HCT116 (cell line): ENCODE results near the gene NCOA1. TPM values are rescaled to one million over a fixed set of nuclear protein-coding genes. Genes with fewer than 3 reads are reported as not detected.

Experiments
- ATAC-seq: fragments of 200-7000 bp; cut with Tn5 transposase; 2 replicates; pipeline ENCODE4 v1.9.1; 2020; ENCODE audit warnings: mild to moderate bottlenecking, moderate library complexity
- BruUV-seq: library from RNA; stranded (reverse); fragments of 400-500 nt; replicated peaks from 2 replicates; lab custom pipeline; 2021; lab: Mats Ljungman, UMichigan
- CTCF ChIA-PET: fragments of 300-600 bp; sonication (Branson Sonifier 250); formaldehyde crosslinking; loops from one replicate; lab custom pipeline; 2021; ENCODE audit warnings: antibody characterized with exemption; lab: Charles Lee
- POLR2A ChIA-PET: fragments of 300-600, 350-600 bp; sonication (Branson Sonifier 250); formaldehyde crosslinking; loops from one replicate; lab custom pipeline; 2021; ENCODE audit warnings: antibody characterized with exemption; lab: Charles Lee
- RAD21 ChIA-PET, 2 experiments: fragments of 300-600 bp; sonication (Branson Sonifier 250); formaldehyde crosslinking; loops; one replicate each; lab custom pipeline; 2023; ENCODE audit warnings: low total read pairs in 2 of 2; ENCODE audit not compliant: uncharacterized antibody in 2 of 2, unreplicated experiment in 2 of 2, low non-redundant PET in 1 of 2; lab: Charles Lee
- DNase-seq: peaks from one replicate; pipeline ENCODE4 v3.0.0-alpha.2; 2010; ENCODE audit warnings: low read depth, low spot score
- H2AFZ ChIP-seq: fragments of 200-600 bp; shearing (Covaris generic), sonication (generic); 2 replicates; pipeline ENCODE4 v1.6.1; 2017; ENCODE audit warnings: low read depth, mixed run types, mixed read lengths, antibody characterized with exemption, low read length; ENCODE audit not compliant: poor library complexity, severe bottlenecking
- H3K27ac ChIP-seq: 2 replicates; pipeline ENCODE4 v1.5.1; 2012; ENCODE audit warnings: low read depth, low read length
- H3K27me3 ChIP-seq: fragments of 200-600 bp; sonication (generic); 2 replicates; pipeline ENCODE4 v1.6.1; 2016; ENCODE audit warnings: mixed run types, low read length, mixed read lengths; ENCODE audit not compliant: insufficient read depth
- H3K36me3 ChIP-seq, 2 experiments: fragments of 200-500 bp in 1 of 2; fragments of 200-600 bp in 1 of 2; sonication (Bioruptor generic) in 1 of 2; sonication (generic) in 1 of 2; 2 replicates each; pipeline versions ENCODE4 v1.5.1 to v1.6.1; 2014 to 2016; ENCODE audit warnings: low read length in 2 of 2, inconsistent platforms in 1 of 2, mixed read lengths in 1 of 2, mixed run types in 1 of 2; ENCODE audit not compliant: insufficient read depth in 2 of 2, control insufficient read depth in 1 of 2
- H3K4me1 ChIP-seq, 2 experiments: fragments of 200-600 bp in 1 of 2; sonication (generic) in 1 of 2; 2 replicates each; pipeline versions ENCODE4 v1.5.1 to v1.6.1; 2012 to 2017; ENCODE audit warnings: low read length in 2 of 2, inconsistent platforms in 1 of 2, mild to moderate bottlenecking in 1 of 2, mixed read lengths in 1 of 2, mixed run types in 1 of 2, moderate library complexity in 1 of 2; ENCODE audit not compliant: insufficient read depth in 2 of 2, control insufficient read depth in 1 of 2
- H3K4me2 ChIP-seq: fragments of 200-600 bp; sonication (generic); 2 replicates; pipeline ENCODE4 v1.6.1; 2017; ENCODE audit warnings: mixed run types, low read length, mixed read lengths
- H3K4me3 ChIP-seq, 2 experiments: fragments of 200-600 bp in 1 of 2; sonication (generic) in 1 of 2; replicated peaks in 1 of 2; 2 replicates each; pipeline ENCODE4 v1.5.1; 2011 to 2016; ENCODE audit warnings: low read length in 2 of 2, control low read depth in 1 of 2, low read depth in 1 of 2, mild to moderate bottlenecking in 1 of 2, mixed read lengths in 1 of 2, mixed run types in 1 of 2
- H3K79me2 ChIP-seq: fragments of 200-600 bp; sonication (generic); 2 replicates; pipeline ENCODE4 v1.6.1; 2017; ENCODE audit warnings: mild to moderate bottlenecking, mixed run types, low read length, moderate library complexity, mixed read lengths; ENCODE audit not compliant: insufficient read depth
- H3K9ac ChIP-seq: fragments of 200-600 bp; sonication (generic); 2 replicates; pipeline ENCODE4 v1.6.1; 2016; ENCODE audit warnings: low read length, mixed read lengths
- H3K9me2 ChIP-seq: fragments of 200-600 bp; sonication (generic), shearing (Covaris generic); 2 replicates; pipeline ENCODE4 v1.6.1; 2017; ENCODE audit warnings: mixed run types, mild to moderate bottlenecking, moderate library complexity; ENCODE audit not compliant: insufficient read depth
- H3K9me3 ChIP-seq, 2 experiments: fragments of 200-500 bp in 1 of 2; fragments of 200-600 bp in 1 of 2; sonication (Bioruptor generic) in 1 of 2; sonication (generic) in 1 of 2; 2 replicates each; pipeline ENCODE4 v1.6.1; 2014 to 2017; ENCODE audit warnings: low read length in 2 of 2, mixed read lengths in 2 of 2, inconsistent platforms in 1 of 2, low read depth in 1 of 2, mild to moderate bottlenecking in 1 of 2, mixed run types in 1 of 2, moderate library complexity in 1 of 2; ENCODE audit not compliant: control insufficient read depth in 1 of 2, insufficient read depth in 1 of 2
- H4K20me1 ChIP-seq: fragments of 200-600 bp; sonication (generic), shearing (Covaris generic); 2 replicates; pipeline ENCODE4 v1.6.1; 2017; ENCODE audit warnings: mixed run types, mild to moderate bottlenecking, moderate library complexity; ENCODE audit not compliant: insufficient read depth
- CBX3 ChIP-seq: IDR thresholded peaks from 2 replicates; pipeline ENCODE4 v1.6.1; 2012; ENCODE audit warnings: low read depth
- ELF1 ChIP-seq: IDR thresholded peaks from 2 replicates; pipeline ENCODE4 v1.6.1; 2012; ENCODE audit warnings: low read depth, borderline replicate concordance
- SP1 ChIP-seq: IDR thresholded peaks from 2 replicates; pipeline ENCODE4 v1.6.1; 2012; ENCODE audit warnings: low read depth
- ZBTB33 ChIP-seq: IDR thresholded peaks from 2 replicates; pipeline ENCODE4 v1.6.1; 2011; ENCODE audit warnings: mild to moderate bottlenecking, low read length, moderate library complexity; ENCODE audit not compliant: insufficient replicate concordance; ENCODE audit errors: extremely low read depth
- ZNF274 ChIP-seq: fragments of 200-500 bp; sonication (Bioruptor generic); IDR thresholded peaks from 2 replicates; pipeline ENCODE4 v1.6.1; 2014; ENCODE audit warnings: mild to moderate bottlenecking, low read depth, low read length, inconsistent platforms
- intact Hi-C: fragments of 100-400 bp; cut with micrococcal nuclease; formaldehyde crosslinking; loops from 2 replicates; pipeline ENCODE4 v1.10.0; 2022
- total RNA-seq: library from RNA; stranded (reverse); gene quantifications from one replicate; pipeline ENCODE4 v1.2.1, GENCODE V29; 2021; ENCODE audit not compliant: unreplicated experiment
- TF ChIP-seq, protein P1 (sequence below): IDR thresholded peaks from 2 replicates; pipeline ENCODE4 v1.6.1; 2012

Gene NCOA1
- total RNA-seq, 1 experiment from 2014 or later: 10.4 TPM

DNA sequence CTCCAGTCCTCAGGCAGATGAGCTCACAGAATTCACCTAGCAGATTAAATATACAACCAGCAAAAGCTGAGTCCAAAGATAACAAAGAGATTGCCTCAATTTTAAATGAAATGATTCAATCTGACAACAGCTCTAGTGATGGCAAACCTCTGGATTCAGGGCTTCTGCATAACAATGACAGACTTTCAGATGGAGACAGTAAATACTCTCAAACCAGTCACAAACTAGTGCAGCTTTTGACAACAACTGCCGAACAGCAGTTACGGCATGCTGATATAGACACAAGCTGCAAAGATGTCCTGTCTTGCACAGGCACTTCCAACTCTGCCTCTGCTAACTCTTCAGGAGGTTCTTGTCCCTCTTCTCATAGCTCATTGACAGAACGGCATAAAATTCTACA lies 216.1 kb downstream of the NCOA1 start:
- ChIA-PET CTCF (no interaction called here), POLR2A (no interaction called here), RAD21 (no interaction called here)
- Histone ChIP-seq H3K4me1 (peaks cover 14 to 30% of the 10 kb centered on the region in 2 experiments), H4K20me1 (no peaks in the 10 kb centered on the region), H3K4me2 (no peak overlapping the region), H3K79me2 (no peaks in the 10 kb centered on the region), H3K9me3 (no peaks in the 10 kb centered on the region), H3K27ac (no peak overlapping the region), H3K4me3 (no peak overlapping the region), H2AFZ (no peak overlapping the region), H3K9ac (no peak overlapping the region), H3K36me3 (no peaks in the 10 kb centered on the region), H3K9me2 (no peaks in the 10 kb centered on the region), H3K27me3 (no peaks in the 10 kb centered on the region)
- intact Hi-C loops: no loop called here
- no peak for ATAC-seq
- no TSS peak for BruUV-seq
- DNase-seq: no peak
- TF ChIP-seq CBX3 (no peak), ZBTB33 (no peak)

- ChIA-PET CTCF (no interaction called here), POLR2A (no interaction called here), RAD21 (no interaction called here)
- intact Hi-C loops: no loop called here
- TF ChIP-seq ZNF274 (no peak), SP1 (no peak), ELF1 (no peak)
- TF ChIP-seq, protein P1, sequence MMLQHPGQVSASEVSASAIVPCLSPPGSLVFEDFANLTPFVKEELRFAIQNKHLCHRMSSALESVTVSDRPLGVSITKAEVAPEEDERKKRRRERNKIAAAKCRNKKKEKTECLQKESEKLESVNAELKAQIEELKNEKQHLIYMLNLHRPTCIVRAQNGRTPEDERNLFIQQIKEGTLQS: no peak
- no TSS peak for BruUV-seq
- Histone ChIP-seq H3K4me1 (peaks cover 6 to 15% of the 10 kb centered on the region in 2 experiments; a peak in 3 of 4 replicates), H3K4me3 (no peak overlapping the region), H4K20me1 (no peaks in the 10 kb centered on the region), H3K4me2 (no peak overlapping the region), H3K9me2 (no peaks in the 10 kb centered on the region), H3K27ac (no peak overlapping the region), H2AFZ (no peak overlapping the region), H3K9ac (no peak overlapping the region), H3K27me3 (no peaks in the 10 kb centered on the region), H3K36me3 (no peaks in the 10 kb centered on the region), H3K9me3 (no peaks in the 10 kb centered on the region), H3K79me2 (no peaks in the 10 kb centered on the region)
- ATAC-seq (no peak), DNase-seq (no peak)
These were observed 217.6 kb downstream of the NCOA1 start for GRCh38 chr2:24708537-24709152.
